ENCODE measurements around the gene PPP1R3G. TPM values are rescaled to one million over a fixed set of nuclear protein-coding genes. Genes with fewer than 3 reads are reported as not detected.

PPP1R3G gene
- total RNA-seq, 1 donor from 2014 or later: 1.7 TPM

GRCh38 chr6:5067305-5067704 is 17.8 kb upstream of the PPP1R3G start:
- no peak for DNase-seq (ENCODE audit: low spot score)
- intact Hi-C loops (cut with DNase I): no loop called here
- ATAC-seq: no peak

- no peak for DNase-seq (ENCODE audit: low spot score)
- ATAC-seq: no peak
- intact Hi-C loops (cut with DNase I): no loop called here
Measured at GRCh38 chr6:5068153-5068751, 16.9 kb upstream of the PPP1R3G start.

- ATAC-seq (no peak), DNase-seq (ENCODE audit: low spot score) (no peak)
- intact Hi-C loops (cut with DNase I): no loop called here
Measured at GRCh38 chr6:5071216-5071615, 13.9 kb upstream of the PPP1R3G start.

GRCh38 chr6:5072440-5072839 is 12.7 kb upstream of the PPP1R3G start:
- intact Hi-C loops (cut with DNase I): no loop called here
- no peak for ATAC-seq
- no peak for DNase-seq (ENCODE audit: low spot score)

GRCh38 chr6:5073992-5074391 is 11.1 kb upstream of the PPP1R3G start:
- DNase-seq (ENCODE audit: low spot score) (no peak), ATAC-seq (no peak)
- intact Hi-C loops (cut with DNase I): no loop called here

GRCh38 chr6:5076931-5077330 is 8.2 kb upstream of the PPP1R3G start:
- intact Hi-C loops (cut with DNase I): no loop called here
- no peak for DNase-seq (ENCODE audit: low spot score)
- ATAC-seq: no peak

- intact Hi-C loops (cut with DNase I): no loop called here
Measured at GRCh38 chr6:5078121-5078669, 6.9 kb upstream of the PPP1R3G start.

GRCh38 chr6:5079692-5080091 is 5.4 kb upstream of the PPP1R3G start:
- no peak for ATAC-seq
- intact Hi-C loops (cut with DNase I): no loop called here
- no peak for DNase-seq (ENCODE audit: low spot score)

More at GRCh38 chr6:5078121-5078669, 6.9 kb upstream of the PPP1R3G start:
- DNase-seq (ENCODE audit: low spot score): no peak
- no peak for ATAC-seq

- intact Hi-C loops (cut with DNase I): no loop called here
- ATAC-seq (no peak), DNase-seq (ENCODE audit: low spot score) (no peak)
Measured at GRCh38 chr6:5080574-5080973, 4.6 kb upstream of the PPP1R3G start.

GRCh38 chr6:5081182-5081581 is 4.0 kb upstream of the PPP1R3G start:
- intact Hi-C loops (cut with DNase I): no loop called here
- ATAC-seq: no peak

GRCh38 chr6:5081955-5082354 is 3.2 kb upstream of the PPP1R3G start:
- intact Hi-C loops (cut with DNase I): no loop called here
- DNase-seq (ENCODE audit: low spot score) (no peak), ATAC-seq (no peak)

More at GRCh38 chr6:5081182-5081581, 4.0 kb upstream of the PPP1R3G start:
- DNase-seq (ENCODE audit: low spot score): no peak

GRCh38 chr6:5082487-5083306 is 2.4 kb upstream of the PPP1R3G start:
- DNase-seq (ENCODE audit: low spot score) (no peak), ATAC-seq (no peak)
- intact Hi-C loops (cut with DNase I): no loop called here

GRCh38 chr6:5083307-5083583 is 1.9 kb upstream of the PPP1R3G start:
- DNase-seq (ENCODE audit: low spot score): no peak
- intact Hi-C loops (cut with DNase I): no loop called here
- ATAC-seq: no peak

- DNase-seq (ENCODE audit: low spot score) (no peak), ATAC-seq (no peak)
- intact Hi-C loops (cut with DNase I): no loop called here
Measured at GRCh38 chr6:5083813-5084359, 1.3 kb upstream of the PPP1R3G start.

GRCh38 chr6:5084360-5084780 is 771 bp upstream of the PPP1R3G start:
- intact Hi-C loops (cut with DNase I): no loop called here
- ATAC-seq (peak; percentile 86), DNase-seq (ENCODE audit: low spot score) (peak; percentile 69)

GRCh38 chr6:5085648-5086293 is 630 bp downstream of the PPP1R3G start:
- peak; percentile 68 for DNase-seq (ENCODE audit: low spot score)
- intact Hi-C loops (cut with DNase I): no loop called here
- ATAC-seq: no peak

GRCh38 chr6:5086294-5086890 is 1.3 kb downstream of the PPP1R3G start:
- intact Hi-C loops (cut with DNase I): no loop called here
- DNase-seq (ENCODE audit: low spot score) (no peak), ATAC-seq (no peak)

- peak; percentile 69 for DNase-seq (ENCODE audit: low spot score)
- ATAC-seq: peak; percentile 33
- intact Hi-C loops (cut with DNase I): no loop called here
Measured at GRCh38 chr6:5087389-5087788, 2.2 kb downstream of the PPP1R3G start.

GRCh38 chr6:5088780-5089179 is 3.6 kb downstream of the PPP1R3G start:
- ATAC-seq: no peak
- intact Hi-C loops (cut with DNase I): no loop called here

More at GRCh38 chr6:5088780-5089179, 3.6 kb downstream of the PPP1R3G start:
- no peak for DNase-seq (ENCODE audit: low spot score)
